HCT116 (cell line): ENCODE measurements around the gene ADAMTSL2. TPM values are rescaled to one million over a fixed set of nuclear protein-coding genes. Genes with fewer than 3 reads are reported as not detected.

ENCODE experiments used
- ATAC-seq: fragments of 200-7000 bp; cut with Tn5 transposase; 2 replicates; pipeline ENCODE4 v1.9.1; 2020; ENCODE audit warnings: mild to moderate bottlenecking, moderate library complexity
- BruUV-seq: library from RNA; stranded (reverse); fragments of 400-500 nt; replicated peaks from 2 replicates; lab custom pipeline; 2021; lab: Mats Ljungman, UMichigan
- CTCF ChIA-PET: fragments of 300-600 bp; sonication (Branson Sonifier 250); formaldehyde crosslinking; loops from one replicate; lab custom pipeline; 2021; ENCODE audit warnings: antibody characterized with exemption; lab: Charles Lee
- POLR2A ChIA-PET: fragments of 300-600, 350-600 bp; sonication (Branson Sonifier 250); formaldehyde crosslinking; loops from one replicate; lab custom pipeline; 2021; ENCODE audit warnings: antibody characterized with exemption; lab: Charles Lee
- RAD21 ChIA-PET, 2 experiments: fragments of 300-600 bp; sonication (Branson Sonifier 250); formaldehyde crosslinking; loops; one replicate each; lab custom pipeline; 2023; ENCODE audit warnings: low total read pairs in 2 of 2; ENCODE audit not compliant: uncharacterized antibody in 2 of 2, unreplicated experiment in 2 of 2, low non-redundant PET in 1 of 2; lab: Charles Lee
- DNase-seq: peaks from one replicate; pipeline ENCODE4 v3.0.0-alpha.2; 2010; ENCODE audit warnings: low read depth, low spot score
- H2AFZ ChIP-seq: fragments of 200-600 bp; shearing (Covaris generic), sonication (generic); 2 replicates; pipeline ENCODE4 v1.6.1; 2017; ENCODE audit warnings: low read depth, mixed run types, mixed read lengths, antibody characterized with exemption, low read length; ENCODE audit not compliant: poor library complexity, severe bottlenecking
- H3K27ac ChIP-seq: 2 replicates; pipeline ENCODE4 v1.5.1; 2012; ENCODE audit warnings: low read depth, low read length
- H3K27me3 ChIP-seq: fragments of 200-600 bp; sonication (generic); 2 replicates; pipeline ENCODE4 v1.6.1; 2016; ENCODE audit warnings: mixed run types, low read length, mixed read lengths; ENCODE audit not compliant: insufficient read depth
- H3K36me3 ChIP-seq, 2 experiments: fragments of 200-500 bp in 1 of 2; fragments of 200-600 bp in 1 of 2; sonication (Bioruptor generic) in 1 of 2; sonication (generic) in 1 of 2; 2 replicates each; pipeline versions ENCODE4 v1.5.1 to v1.6.1; 2014 to 2016; ENCODE audit warnings: low read length in 2 of 2, inconsistent platforms in 1 of 2, mixed read lengths in 1 of 2, mixed run types in 1 of 2; ENCODE audit not compliant: insufficient read depth in 2 of 2, control insufficient read depth in 1 of 2
- H3K4me1 ChIP-seq, 2 experiments: fragments of 200-600 bp in 1 of 2; sonication (generic) in 1 of 2; 2 replicates each; pipeline versions ENCODE4 v1.5.1 to v1.6.1; 2012 to 2017; ENCODE audit warnings: low read length in 2 of 2, inconsistent platforms in 1 of 2, mild to moderate bottlenecking in 1 of 2, mixed read lengths in 1 of 2, mixed run types in 1 of 2, moderate library complexity in 1 of 2; ENCODE audit not compliant: insufficient read depth in 2 of 2, control insufficient read depth in 1 of 2
- H3K4me2 ChIP-seq: fragments of 200-600 bp; sonication (generic); 2 replicates; pipeline ENCODE4 v1.6.1; 2017; ENCODE audit warnings: mixed run types, low read length, mixed read lengths
- H3K4me3 ChIP-seq, 2 experiments: fragments of 200-600 bp in 1 of 2; sonication (generic) in 1 of 2; replicated peaks in 1 of 2; 2 replicates each; pipeline ENCODE4 v1.5.1; 2011 to 2016; ENCODE audit warnings: low read length in 2 of 2, control low read depth in 1 of 2, low read depth in 1 of 2, mild to moderate bottlenecking in 1 of 2, mixed read lengths in 1 of 2, mixed run types in 1 of 2
- H3K79me2 ChIP-seq: fragments of 200-600 bp; sonication (generic); 2 replicates; pipeline ENCODE4 v1.6.1; 2017; ENCODE audit warnings: mild to moderate bottlenecking, mixed run types, low read length, moderate library complexity, mixed read lengths; ENCODE audit not compliant: insufficient read depth
- H3K9ac ChIP-seq: fragments of 200-600 bp; sonication (generic); 2 replicates; pipeline ENCODE4 v1.6.1; 2016; ENCODE audit warnings: low read length, mixed read lengths
- H3K9me2 ChIP-seq: fragments of 200-600 bp; sonication (generic), shearing (Covaris generic); 2 replicates; pipeline ENCODE4 v1.6.1; 2017; ENCODE audit warnings: mixed run types, mild to moderate bottlenecking, moderate library complexity; ENCODE audit not compliant: insufficient read depth
- H3K9me3 ChIP-seq, 2 experiments: fragments of 200-500 bp in 1 of 2; fragments of 200-600 bp in 1 of 2; sonication (Bioruptor generic) in 1 of 2; sonication (generic) in 1 of 2; 2 replicates each; pipeline ENCODE4 v1.6.1; 2014 to 2017; ENCODE audit warnings: low read length in 2 of 2, mixed read lengths in 2 of 2, inconsistent platforms in 1 of 2, low read depth in 1 of 2, mild to moderate bottlenecking in 1 of 2, mixed run types in 1 of 2, moderate library complexity in 1 of 2; ENCODE audit not compliant: control insufficient read depth in 1 of 2, insufficient read depth in 1 of 2
- H4K20me1 ChIP-seq: fragments of 200-600 bp; sonication (generic), shearing (Covaris generic); 2 replicates; pipeline ENCODE4 v1.6.1; 2017; ENCODE audit warnings: mixed run types, mild to moderate bottlenecking, moderate library complexity; ENCODE audit not compliant: insufficient read depth
- ATF3 ChIP-seq: IDR thresholded peaks from 2 replicates; pipeline ENCODE4 v1.6.1; 2012
- CBX3 ChIP-seq: IDR thresholded peaks from 2 replicates; pipeline ENCODE4 v1.6.1; 2012; ENCODE audit warnings: low read depth
- CTCF ChIP-seq, 3 experiments: fragments of 200-600 bp in 1 of 3; sonication (generic) in 1 of 3; IDR thresholded peaks in 2 of 3; conservative IDR thresholded peaks in 1 of 3; 2 replicates each; pipeline ENCODE4 v1.5.1; 2012 to 2017; ENCODE audit warnings: low read depth in 2 of 3, low read length in 2 of 3, antibody characterized with exemption in 1 of 3, borderline replicate concordance in 1 of 3, control low read depth in 1 of 3, mild to moderate bottlenecking in 1 of 3, mixed read lengths in 1 of 3, mixed run types in 1 of 3, moderate library complexity in 1 of 3; ENCODE audit not compliant: insufficient read depth in 1 of 3
- EGR1 ChIP-seq: IDR thresholded peaks from 2 replicates; pipeline ENCODE4 v1.6.1; 2012; ENCODE audit warnings: low read depth
- ELF1 ChIP-seq: IDR thresholded peaks from 2 replicates; pipeline ENCODE4 v1.6.1; 2012; ENCODE audit warnings: low read depth, borderline replicate concordance
- EZH2 ChIP-seq: fragments of 200-600 bp; sonication (generic); IDR thresholded peaks from 2 replicates; pipeline ENCODE4 v1.6.1; 2017; ENCODE audit warnings: antibody characterized with exemption, mixed run types
- EZH2phosphoT487 ChIP-seq: fragments of 200-600 bp; IDR thresholded peaks from 2 replicates; pipeline ENCODE4 v1.6.1; 2018; ENCODE audit warnings: antibody characterized with exemption, borderline replicate concordance
- FOSL1 ChIP-seq: IDR thresholded peaks from 2 replicates; pipeline ENCODE4 v1.6.1; 2012; ENCODE audit warnings: low read depth
- JUND ChIP-seq: IDR thresholded peaks from 2 replicates; pipeline ENCODE4 v1.6.1; 2012
- MAX ChIP-seq: IDR thresholded peaks from 2 replicates; pipeline ENCODE4 v1.6.1; 2012
- POLR2A ChIP-seq: IDR thresholded peaks from 2 replicates; pipeline ENCODE4 v1.7.0; 2011; ENCODE audit warnings: borderline replicate concordance; ENCODE audit not compliant: insufficient read depth, insufficient read length; ENCODE audit errors: extremely low read depth
- RAD21 ChIP-seq: IDR thresholded peaks from 2 replicates; pipeline ENCODE4 v1.6.1; 2012; ENCODE audit warnings: low read depth, mild to moderate bottlenecking
- SIN3A ChIP-seq: IDR thresholded peaks from 2 replicates; pipeline ENCODE4 v1.6.1; 2012; ENCODE audit warnings: low read depth
- SP1 ChIP-seq: IDR thresholded peaks from 2 replicates; pipeline ENCODE4 v1.6.1; 2012; ENCODE audit warnings: low read depth
- SRF ChIP-seq: IDR thresholded peaks from 2 replicates; pipeline ENCODE4 v1.6.1; 2012; ENCODE audit warnings: low read depth
- TCF7L2 ChIP-seq: IDR thresholded peaks from 2 replicates; pipeline ENCODE4 v1.7.0; 2011; ENCODE audit warnings: borderline replicate concordance, inconsistent platforms; ENCODE audit not compliant: insufficient read depth, insufficient read length; ENCODE audit errors: extremely low read depth
- ZFX ChIP-seq: fragments of 450-650 bp; IDR thresholded peaks from 2 replicates; pipeline ENCODE4 v1.6.1; 2017
- ZNF274 ChIP-seq: fragments of 200-500 bp; sonication (Bioruptor generic); IDR thresholded peaks from 2 replicates; pipeline ENCODE4 v1.6.1; 2014; ENCODE audit warnings: mild to moderate bottlenecking, low read depth, low read length, inconsistent platforms
- intact Hi-C: fragments of 100-400 bp; cut with micrococcal nuclease; formaldehyde crosslinking; loops from 2 replicates; pipeline ENCODE4 v1.10.0; 2022
- total RNA-seq: library from RNA; stranded (reverse); gene quantifications from one replicate; pipeline ENCODE4 v1.2.1, GENCODE V29; 2021; ENCODE audit not compliant: unreplicated experiment

ADAMTSL2 gene
- total RNA-seq, 1 experiment from 2014 or later = not detected

GRCh38 chr9:133614678-133615077, 80.2 kb downstream of the ADAMTSL2 start:
- peaks cover 90% of the 10 kb centered on the region for H3K27me3 ChIP-seq
- H3K4me3 ChIP-seq = no peak overlapping the region
- no peaks in the 10 kb centered on the region for H4K20me1 ChIP-seq
- no peaks in the 10 kb centered on the region for H3K9me3 ChIP-seq
- ChIA-PET CTCF (no interaction called here), POLR2A (no interaction called here), RAD21 (no interaction called here)
- intact Hi-C loops = no loop called here
- BruUV-seq = no TSS peak
- no peak overlapping the region for H2AFZ ChIP-seq
- H3K9me2 ChIP-seq = no peaks in the 10 kb centered on the region
- TF ChIP-seq EZH2 = no peak
- DNase-seq (no peak), ATAC-seq (no peak)
- no peak overlapping the region for H3K9ac ChIP-seq
- no peaks in the 10 kb centered on the region for H3K79me2 ChIP-seq
- no peak overlapping the region for H3K27ac ChIP-seq
- no peak overlapping the region for H3K4me2 ChIP-seq
- no peaks in the 10 kb centered on the region for H3K36me3 ChIP-seq
- H3K4me1 ChIP-seq = no peaks in the 10 kb centered on the region

- ATAC-seq (no peak), DNase-seq (no peak)
- POLR2A ChIA-PET = no interaction called here
- TF ChIP-seq ZNF274 (no peak), CBX3 (no peak), SIN3A (no peak), TCF7L2 (no peak), EGR1 (no peak), SRF (no peak), SP1 (no peak), MAX (no peak), RAD21 (no peak), EZH2 (no peak), CTCF (IDR thresholded peaks at IDR 0.05 in 2 of 3, conservative IDR thresholded peaks at IDR 0.05 in 1 of 3; ENCODE audit: borderline replicate concordance in 1 of 3, insufficient read depth in 1 of 3, low read depth in 2 of 3, low read length in 2 of 3) (no peak), JUND (no peak), POLR2A (no peak), FOSL1 (no peak), EZH2phosphoT487 (no peak), ATF3 (no peak), ELF1 (no peak), ZFX (no peak)
These were observed 80.7 kb downstream of the ADAMTSL2 start for GRCh38 chr9:133615186-133615585.

More at GRCh38 chr9:133615186-133615585, 80.7 kb downstream of the ADAMTSL2 start:
- no peaks in the 10 kb centered on the region for H3K79me2 ChIP-seq
- RAD21 ChIA-PET = no interaction called here
- no peaks in the 10 kb centered on the region for H3K9me2 ChIP-seq
- no peaks in the 10 kb centered on the region for H3K9me3 ChIP-seq
- H3K9ac ChIP-seq = no peak overlapping the region
- H4K20me1 ChIP-seq = no peaks in the 10 kb centered on the region
- intact Hi-C loops = no loop called here
- no peak overlapping the region for H3K27ac ChIP-seq
- H3K27me3 ChIP-seq = peaks cover 95% of the 10 kb centered on the region
- no TSS peak for BruUV-seq
- CTCF ChIA-PET = no interaction called here
- no peak overlapping the region for H3K4me3 ChIP-seq
- no peak overlapping the region for H3K4me2 ChIP-seq
- no peaks in the 10 kb centered on the region for H3K36me3 ChIP-seq
- H2AFZ ChIP-seq = no peak overlapping the region
- no peaks in the 10 kb centered on the region for H3K4me1 ChIP-seq
